ENCODE data around the gene ABHD14A. TPM values are rescaled to one million over a fixed set of nuclear protein-coding genes. Genes with fewer than 3 reads are reported as not detected.
"Not testable (repeated sequence)": the region's sequence is repeated elsewhere in the genome, so short reads cannot be mapped to it uniquely, and the experiment has no call there.

The ABHD14A gene
- polyA plus RNA-seq, 1 donor (not counting 4 experiments of a cell fraction or from before 2014, with no cell fraction given): 6.9 TPM

- no peak for TF ChIP-seq EZH2 (IDR thresholded peaks at IDR 0.05; ENCODE audit: low read length)
- no peak for TF ChIP-seq CTCF (optimal IDR thresholded peaks at IDR 0.05 in 1 of 3, IDR thresholded peaks at IDR 0.05 in 1 of 3, conservative IDR thresholded peaks at IDR 0.05 in 1 of 3; ENCODE audit: extremely low read depth in 1 of 3, insufficient read depth in 2 of 3, low read length in 3 of 3)
- dilution Hi-C loops (cut with MboI; ENCODE audit: extremely low pct_ligation_motif_present, low sequenced_read_pairs): no loop called here
- Histone ChIP-seq H3K4me1 (ENCODE audit: control insufficient read depth, extremely low read depth, insufficient read depth, low read length) (peaks cover 11% of the 10 kb centered on the region), H3K9me1 (ENCODE audit: control insufficient read depth, extremely low read depth, insufficient read depth, low read length) (peaks cover 3% of the 10 kb centered on the region), H4K20me1 (ENCODE audit: control insufficient read depth, extremely low read depth, insufficient read depth, low read length) (peaks cover 5% of the 10 kb centered on the region), H2AFZ (ENCODE audit: control insufficient read depth, low read length) (no peak overlapping the region), H3K27ac (ENCODE audit: control insufficient read depth, insufficient read depth, low read length) (no peak overlapping the region), H3K9ac (ENCODE audit: control insufficient read depth, extremely low read depth, insufficient read depth, low read length) (no peak overlapping the region), H3K4me3 (ENCODE audit: control insufficient read depth in 2 of 3, extremely low read depth in 1 of 3, insufficient read depth in 2 of 3, low read depth in 1 of 3, low read length in 3 of 3) (no peak overlapping the region), H3K9me3 (ENCODE audit: control insufficient read depth, low read depth, low read length) (no peaks in the 10 kb centered on the region), H3K36me3 (ENCODE audit: control insufficient read depth in 2 of 2, extremely low read depth in 1 of 2, insufficient read depth in 2 of 2, low read length in 2 of 2) (peaks cover 14 to 24% of the 10 kb centered on the region in 2 experiments), H3K79me2 (ENCODE audit: control insufficient read depth, insufficient read depth, low read length) (peaks cover 14% of the 10 kb centered on the region), H3K27me3 (ENCODE audit: control insufficient read depth, extremely low read depth, insufficient read depth, low read length) (no peaks in the 10 kb centered on the region), H3K4me2 (ENCODE audit: control insufficient read depth, extremely low read depth, insufficient read depth, low read depth, low read length) (no peak overlapping the region)
- FAIRE-seq (no peak), DNase-seq (ENCODE audit: low read depth, low spot score) (no peak)
Observed at GRCh38 chr3:51988286-51989146, 13.7 kb downstream of the ABHD14A start.

GRCh38 chr3:51990501-51990971, 15.7 kb downstream of the ABHD14A start:
- DNase-seq (ENCODE audit: low read depth, low spot score); H3K4me3 ChIP-seq (ENCODE audit: control insufficient read depth in 2 of 3, extremely low read depth in 1 of 3, insufficient read depth in 2 of 3, low read depth in 1 of 3, low read length in 3 of 3); H3K4me2 ChIP-seq (ENCODE audit: control insufficient read depth, extremely low read depth, insufficient read depth, low read depth, low read length); H3K27me3 ChIP-seq (ENCODE audit: control insufficient read depth, extremely low read depth, insufficient read depth, low read length); H3K9me1 ChIP-seq (ENCODE audit: control insufficient read depth, extremely low read depth, insufficient read depth, low read length); H3K9me3 ChIP-seq (ENCODE audit: control insufficient read depth, low read depth, low read length); dilution Hi-C loops (cut with MboI; ENCODE audit: extremely low pct_ligation_motif_present, low sequenced_read_pairs); H4K20me1 ChIP-seq (ENCODE audit: control insufficient read depth, extremely low read depth, insufficient read depth, low read length); H3K9ac ChIP-seq (ENCODE audit: control insufficient read depth, extremely low read depth, insufficient read depth, low read length); FAIRE-seq; H3K27ac ChIP-seq (ENCODE audit: control insufficient read depth, insufficient read depth, low read length); H2AFZ ChIP-seq (ENCODE audit: control insufficient read depth, low read length): not testable (repeated sequence)
- H3K4me1 ChIP-seq (ENCODE audit: control insufficient read depth, extremely low read depth, insufficient read depth, low read length): peaks cover 18% of the 10 kb centered on the region
- H3K79me2 ChIP-seq (ENCODE audit: control insufficient read depth, insufficient read depth, low read length): peaks cover 30% of the 10 kb centered on the region
- peaks cover 26 to 39% of the 10 kb centered on the region in 2 experiments for H3K36me3 ChIP-seq (ENCODE audit: control insufficient read depth in 2 of 2, extremely low read depth in 1 of 2, insufficient read depth in 2 of 2, low read length in 2 of 2)

Measured in keratinocyte (primary cell).